Right lobe of liver (tissue), 6 donors: ENCODE results near the gene MCTP1. TPM values are rescaled to one million over a fixed set of nuclear protein-coding genes. Genes with fewer than 3 reads are reported as not detected.

ENCODE experiments used
- ATAC-seq, 4 donors: fragments of 200-7000 bp; cut with Tn5 transposase; one replicate each; pipeline ENCODE4 v1.9.1; 2020; ENCODE audit warnings: mild to moderate bottlenecking in 4 of 4, moderate library complexity in 4 of 4
- DNase-seq, 3 donors: peaks; one replicate each; pipeline ENCODE4 v3.0.0-alpha.2; 2020
- H3K27ac ChIP-seq, 3 donors: fragments of 200-600 bp; one replicate each; pipeline ENCODE4 v1.8.0; 2022
- H3K27me3 ChIP-seq, 2 donors: fragments of 200-600 bp; one replicate each; pipeline ENCODE4 v1.8.0; 2022
- H3K36me3 ChIP-seq, 4 donors: fragments of 200-600 bp; sonication (generic) in 1 of 4; one replicate each; pipeline versions ENCODE4 v1.5.1 to v1.8.0; 2017 to 2022; ENCODE audit warnings: control low read depth in 1 of 4
- H3K4me1 ChIP-seq, 4 donors: fragments of 200-600 bp; sonication (generic) in 1 of 4; one replicate each; pipeline versions ENCODE4 v1.5.1 to v1.8.0; 2017 to 2022; ENCODE audit warnings: control low read depth in 1 of 4
- H3K4me3 ChIP-seq, 3 donors: fragments of 200-600 bp; one replicate each; pipeline ENCODE4 v1.8.0; 2022
- H3K9me3 ChIP-seq, 4 donors: fragments of 200-600 bp; sonication (generic) in 1 of 4; one replicate each; pipeline versions ENCODE4 v1.5.1 to v1.8.0; 2017 to 2022; ENCODE audit warnings: control low read depth in 1 of 4
- CTCF ChIP-seq, 4 donors: fragments of 200-600 bp in 3 of 4; fragments of 450-650 bp in 1 of 4; IDR thresholded peaks; one replicate each; pipeline versions ENCODE4 v1.5.1 to v1.8.0; 2016 to 2022; ENCODE audit warnings: antibody characterized with exemption in 4 of 4, mild to moderate bottlenecking in 2 of 4
- POLR2A ChIP-seq: fragments of 450-650 bp; IDR thresholded peaks from one replicate; pipeline ENCODE4 v1.6.1; 2017; ENCODE audit warnings: antibody characterized with exemption, mild to moderate bottlenecking
- WGBS: methylation state at CpG from one replicate; pipeline ENCODE4 v1.1.6; 2018; ENCODE audit warnings: low coverage, low lambda C conversion rate; ENCODE audit not compliant: insufficient coverage; ENCODE audit errors: missing lambda C conversion rate; 5-methylcytosine and 5-hydroxymethylcytosine counted together
- intact Hi-C, 2 donors: fragments of 100-400 bp; cut with DNase I; formaldehyde crosslinking; loops; one replicate each; pipeline versions ENCODE4 v1.11.2 to v1.14.1; 2022
- total RNA-seq, 6 experiments: library from RNA; depleted of rRNA in 2 of 6; stranded (reverse); fragments of >200 nt in 2 of 6; fragmentation: NEBNext Ultra II Directional in 3 of 6; extraction: Animal tissue kit (Norgen Biotek cat#: 25700) in 3 of 6; gene quantifications; one replicate each; pipeline versions ENCODE4 v1.1.0 to v1.2.4, GENCODE V29; 2016 to 2023
- donor health status: DM: no; HTN: yes; CAD: no.
- donor health status: DM: no; HTN: no; CAD: no.
- donor health status: DM: no; HTN: no; CAD: no.
- donor health status: DM: no; HTN: yes; CAD: no.
- donor health status: DM: no; HTN: yes; CAD: no.

MCTP1 gene
- total RNA-seq, 6 experiments from 2014 or later, result 1.2 to 5.9 (median 3.5) TPM

DNA sequence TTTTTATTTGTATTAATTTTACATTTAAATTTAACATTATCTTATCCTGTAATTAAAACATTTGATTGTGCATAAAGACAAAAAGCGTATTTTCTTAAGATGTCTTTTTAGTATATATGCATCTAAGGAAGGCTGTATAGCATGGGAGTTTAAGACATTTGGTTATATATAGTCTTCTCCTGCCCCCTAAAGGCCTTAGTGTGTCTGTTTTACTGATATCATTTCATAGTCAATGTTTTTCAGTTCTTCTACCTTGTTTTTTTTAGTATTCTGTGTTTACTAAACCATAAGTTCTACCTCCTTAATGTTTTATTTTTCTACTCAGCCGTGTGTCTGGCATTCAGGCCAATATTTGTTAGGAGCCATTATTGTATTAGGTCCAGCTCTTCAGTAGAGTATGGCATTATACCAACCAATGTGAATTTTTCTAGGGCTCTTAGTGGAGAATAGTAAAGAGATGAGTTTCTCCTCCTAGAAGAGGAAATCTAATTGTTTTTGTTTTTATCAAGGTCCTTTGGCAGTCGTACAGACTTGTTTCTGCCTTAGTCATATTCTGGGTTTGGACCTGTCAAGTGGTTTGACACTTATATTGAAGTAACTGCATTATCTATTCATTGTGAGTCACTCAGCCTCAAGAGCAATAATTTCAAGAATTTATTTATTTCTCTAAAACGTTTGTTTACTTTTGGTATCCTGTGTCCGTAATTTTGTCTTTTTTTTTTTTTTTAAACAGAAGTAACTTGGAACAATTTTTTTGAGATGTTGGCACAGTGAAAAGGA lies 591.7 kb downstream of the MCTP1 start:
- Histone ChIP-seq H3K27me3 (no peaks in the 10 kb centered on the region), H3K4me1 (peaks cover 0 to 3% (median 0%) of the 10 kb centered on the region in 4 donors), H3K4me3 (no peak overlapping the region), H3K36me3 (no peaks in the 10 kb centered on the region), H3K27ac (no peak overlapping the region), H3K9me3 (no peaks in the 10 kb centered on the region)
- intact Hi-C loops, result no loop called here
- peak; percentile 58 to 75 (median 68) for ATAC-seq
- 58% methylated on average over 5 of the region's 5 CpGs for WGBS
- DNase-seq, result no peak
- TF ChIP-seq POLR2A (no peak), CTCF (IDR thresholded peaks at IDR 0.05) (peak; percentile 34 to 46 (median 41))

GRCh38 chr5:94692581-94692980 lies 592.3 kb downstream of the MCTP1 start:
- intact Hi-C loops, result no loop called here
- peaks cover 0 to 3% (median 0%) of the 10 kb centered on the region in 4 donors for H3K4me1 ChIP-seq
- H3K36me3 ChIP-seq, result no peaks in the 10 kb centered on the region
- no peak overlapping the region for H3K27ac ChIP-seq
- 69% methylated on average over 3 of the region's 3 CpGs for WGBS
- ATAC-seq, result no peak
- no peak overlapping the region for H3K4me3 ChIP-seq
- DNase-seq, result no peak
- TF ChIP-seq CTCF (IDR thresholded peaks at IDR 0.05), result no peak
- TF ChIP-seq POLR2A, result no peak
- H3K9me3 ChIP-seq, result no peaks in the 10 kb centered on the region
- H3K27me3 ChIP-seq, result no peaks in the 10 kb centered on the region

DNA sequence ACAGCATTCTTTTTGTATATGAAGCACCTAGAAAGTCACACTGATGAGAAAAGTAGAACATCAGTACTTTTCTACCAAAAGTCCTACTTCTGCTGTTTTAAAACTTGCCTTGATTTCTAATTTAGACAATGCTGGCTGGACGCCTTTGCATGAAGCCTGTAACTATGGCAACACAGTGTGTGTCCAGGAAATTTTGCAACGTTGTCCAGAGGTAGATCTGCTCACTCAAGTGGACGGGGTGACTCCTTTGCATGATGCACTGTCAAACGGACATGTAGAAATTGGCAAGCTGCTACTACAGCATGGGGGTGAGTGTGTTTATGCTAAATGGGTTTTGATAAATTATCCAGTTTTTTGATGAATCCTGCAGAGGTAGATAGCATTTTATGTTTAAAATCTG lies 592.9 kb downstream of the MCTP1 start:
- peak in 1 of 3 donors; percentile 48 for DNase-seq
- 32% methylated on average over 4 of the region's 4 CpGs for WGBS

DNA sequence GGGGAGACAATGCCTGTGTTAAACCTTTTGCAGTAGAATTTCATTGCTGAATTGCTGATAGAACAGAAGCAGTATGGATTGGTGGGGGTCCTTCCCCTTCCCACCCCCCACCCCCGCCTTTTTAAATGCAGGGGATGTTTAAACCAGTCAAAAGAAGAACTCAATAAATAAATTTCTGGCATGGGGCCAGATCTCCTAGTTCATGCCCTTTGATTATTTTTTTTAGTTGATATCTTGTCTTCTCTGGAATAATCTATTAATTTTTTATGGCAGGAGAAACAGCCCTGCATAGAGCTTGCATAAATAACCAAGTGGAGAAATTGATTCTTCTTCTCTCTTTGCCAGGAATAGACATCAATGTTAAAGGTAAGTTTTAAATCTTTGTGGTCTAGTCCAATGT lies 593.6 kb downstream of the MCTP1 start:
- Histone ChIP-seq H3K9me3 (no peaks in the 10 kb centered on the region), H3K36me3 (no peaks in the 10 kb centered on the region), H3K4me1 (peaks cover 0 to 3% (median 0%) of the 10 kb centered on the region in 4 donors), H3K27ac (no peak overlapping the region), H3K4me3 (no peak overlapping the region), H3K27me3 (no peaks in the 10 kb centered on the region)
- 63% methylated on average over 1 of the region's 1 CpG for WGBS
- ATAC-seq (no peak), DNase-seq (no peak)
- no peak for TF ChIP-seq POLR2A
- no peak for TF ChIP-seq CTCF (IDR thresholded peaks at IDR 0.05)
- intact Hi-C loops, result no loop called here

More for the DNA sequence above, 592.9 kb downstream of the MCTP1 start:
- no peak overlapping the region for H3K27ac ChIP-seq
- TF ChIP-seq CTCF (IDR thresholded peaks at IDR 0.05), result no peak
- TF ChIP-seq POLR2A, result no peak
- peaks cover 0 to 3% (median 0%) of the 10 kb centered on the region in 4 donors for H3K4me1 ChIP-seq
- intact Hi-C loops, result no loop called here
- no peaks in the 10 kb centered on the region for H3K9me3 ChIP-seq
- H3K4me3 ChIP-seq, result no peak overlapping the region
- peak; percentile 42 to 76 (median 68) for ATAC-seq
- no peaks in the 10 kb centered on the region for H3K36me3 ChIP-seq
- no peaks in the 10 kb centered on the region for H3K27me3 ChIP-seq
